Gastroesophageal sphincter (tissue), 4 donors: Measurements from ENCODE around the gene ERBB4. TPM values are rescaled to one million over a fixed set of nuclear protein-coding genes. Genes with fewer than 3 reads are reported as not detected.

Experiments used
- ATAC-seq: fragments of 150-250 bp; one replicate; pipeline ENCODE4 v1.9.1; 2016; ENCODE audit warnings: mild to moderate bottlenecking, moderate library complexity
- H3K27ac ChIP-seq, 4 donors: fragments of 200-600 bp; sonication (generic) in 3 of 4; 1 replicate in 3 of 4; 2 replicates in 1 of 4; pipeline ENCODE4 v1.5.1; 2016 to 2019
- H3K27me3 ChIP-seq: fragments of 200-600 bp; sonication (generic); one replicate; pipeline ENCODE4 v1.5.1; 2019
- H3K36me3 ChIP-seq, 2 donors: fragments of 200-600 bp; sonication (generic); one replicate each; pipeline ENCODE4 v1.5.1; 2019; ENCODE audit warnings: control low read depth in 1 of 2
- H3K4me1 ChIP-seq, 3 donors: fragments of 200-600 bp; sonication (generic); 1 replicate in 2 of 3; 2 replicates in 1 of 3; pipeline ENCODE4 v1.5.1; 2016 to 2019; ENCODE audit warnings: control low read depth in 2 of 3
- H3K4me3 ChIP-seq, 2 donors: fragments of 200-600 bp; sonication (generic); one replicate each; pipeline ENCODE4 v1.5.1; 2019; ENCODE audit warnings: mild to moderate bottlenecking in 1 of 2, moderate library complexity in 1 of 2
- H3K9me3 ChIP-seq, 3 donors: fragments of 200-600 bp; sonication (generic); one replicate each; pipeline ENCODE4 v1.5.1; 2017 to 2019; ENCODE audit warnings: control low read depth in 2 of 3
- EP300 ChIP-seq: sonication (generic); formaldehyde crosslinking; IDR thresholded peaks from one replicate; pipeline ENCODE4 v1.6.1; 2017; ENCODE audit warnings: antibody characterized with exemption, mild to moderate bottlenecking
- POLR2A ChIP-seq, 2 donors: fragments of 450-650 bp; IDR thresholded peaks; one replicate each; pipeline ENCODE4 v1.6.1; 2017; ENCODE audit warnings: antibody characterized with exemption in 2 of 2, mild to moderate bottlenecking in 2 of 2, moderate library complexity in 1 of 2
- POLR2AphosphoS5 ChIP-seq: sonication (generic); formaldehyde crosslinking; IDR thresholded peaks from one replicate; pipeline ENCODE4 v1.6.1; 2017; ENCODE audit warnings: antibody characterized with exemption
- WGBS, 2 donors: methylation state at CpG; one replicate each; pipeline ENCODE4 v1.1.5; 2018; ENCODE audit warnings: low coverage in 1 of 2; 5-methylcytosine and 5-hydroxymethylcytosine counted together
- total RNA-seq, 4 donors: library from RNA; depleted of rRNA; stranded (reverse); fragments of >200 nt; gene quantifications; one replicate each; pipeline ENCODE4 v1.1.0, GENCODE V29; 2016
- TF ChIP-seq, protein P1 (sequence below), 4 experiments: fragments of 200-600 bp in 2 of 4; fragments of 450-650 bp in 2 of 4; sonication (generic) in 1 of 4; IDR thresholded peaks; one replicate each; pipeline ENCODE4 v1.5.1; 2017 to 2019; ENCODE audit warnings: antibody characterized with exemption in 4 of 4, mild to moderate bottlenecking in 2 of 4, moderate library complexity in 2 of 4

ERBB4 gene
- total RNA-seq, 4 donors from 2014 or later, result 0.16 to 0.92 (median 0.50) TPM

DNA sequence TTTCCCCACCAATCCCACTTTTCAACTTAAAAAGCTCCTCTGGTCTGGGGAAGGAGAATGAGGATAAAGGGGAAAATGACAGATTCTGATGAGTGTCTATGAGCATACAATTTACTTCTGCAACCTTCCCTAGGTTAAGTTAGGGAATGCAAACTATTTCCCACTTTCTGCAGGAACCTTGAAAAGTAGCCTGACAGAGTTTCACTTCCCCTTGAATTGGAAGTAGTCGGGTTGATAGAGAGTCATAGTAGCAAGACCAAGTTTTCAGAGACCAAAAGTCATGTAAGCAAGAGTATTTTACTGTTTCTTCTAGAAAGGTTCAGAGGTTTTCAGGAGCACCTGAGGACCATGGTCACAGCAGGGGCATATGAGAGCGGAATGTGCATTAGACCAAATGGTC, 1167.1 kb downstream of the ERBB4 start:
- 85% methylated on average over 2 of the region's 2 CpGs; no CpG with 5 or more reads in 1 of the 2 donors for WGBS, 2 donors
- no peak overlapping the region for H3K4me3 ChIP-seq
- TF ChIP-seq EP300 (no peak), POLR2A (IDR thresholded peaks at IDR 0.05) (no peak), POLR2AphosphoS5 (no peak)
- TF ChIP-seq, protein P1, sequence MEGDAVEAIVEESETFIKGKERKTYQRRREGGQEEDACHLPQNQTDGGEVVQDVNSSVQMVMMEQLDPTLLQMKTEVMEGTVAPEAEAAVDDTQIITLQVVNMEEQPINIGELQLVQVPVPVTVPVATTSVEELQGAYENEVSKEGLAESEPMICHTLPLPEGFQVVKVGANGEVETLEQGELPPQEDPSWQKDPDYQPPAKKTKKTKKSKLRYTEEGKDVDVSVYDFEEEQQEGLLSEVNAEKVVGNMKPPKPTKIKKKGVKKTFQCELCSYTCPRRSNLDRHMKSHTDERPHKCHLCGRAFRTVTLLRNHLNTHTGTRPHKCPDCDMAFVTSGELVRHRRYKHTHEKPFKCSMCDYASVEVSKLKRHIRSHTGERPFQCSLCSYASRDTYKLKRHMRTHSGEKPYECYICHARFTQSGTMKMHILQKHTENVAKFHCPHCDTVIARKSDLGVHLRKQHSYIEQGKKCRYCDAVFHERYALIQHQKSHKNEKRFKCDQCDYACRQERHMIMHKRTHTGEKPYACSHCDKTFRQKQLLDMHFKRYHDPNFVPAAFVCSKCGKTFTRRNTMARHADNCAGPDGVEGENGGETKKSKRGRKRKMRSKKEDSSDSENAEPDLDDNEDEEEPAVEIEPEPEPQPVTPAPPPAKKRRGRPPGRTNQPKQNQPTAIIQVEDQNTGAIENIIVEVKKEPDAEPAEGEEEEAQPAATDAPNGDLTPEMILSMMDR (IDR thresholded peaks at IDR 0.05), result no peak

GRCh38 chr2:211368467-211368866, 1170.1 kb downstream of the ERBB4 start:
- no peak overlapping the region for H3K27ac ChIP-seq
- H3K4me3 ChIP-seq, result no peak overlapping the region
- H3K4me1 ChIP-seq, result no peaks in the 10 kb centered on the region
- H3K9me3 ChIP-seq, result no peaks in the 10 kb centered on the region
- TF ChIP-seq, protein P1 (IDR thresholded peaks at IDR 0.05), result no peak
- no peak for TF ChIP-seq POLR2A (IDR thresholded peaks at IDR 0.05)
- TF ChIP-seq POLR2AphosphoS5, result no peak
- no peak for TF ChIP-seq EP300
- 20 to 22% methylated on average over 1 of the region's 1 CpG for WGBS, 2 donors
- no peaks in the 10 kb centered on the region for H3K36me3 ChIP-seq
- no peak for ATAC-seq
- H3K27me3 ChIP-seq, result no peaks in the 10 kb centered on the region

More for the DNA sequence above, 1167.1 kb downstream of the ERBB4 start:
- Histone ChIP-seq H3K27ac (no peak overlapping the region), H3K4me1 (no peaks in the 10 kb centered on the region), H3K27me3 (no peaks in the 10 kb centered on the region), H3K9me3 (no peaks in the 10 kb centered on the region), H3K36me3 (no peaks in the 10 kb centered on the region)
- ATAC-seq, result no peak

GRCh38 chr2:211367711-211368110, 1170.9 kb downstream of the ERBB4 start:
- Histone ChIP-seq H3K27me3 (no peaks in the 10 kb centered on the region), H3K4me3 (no peak overlapping the region), H3K27ac (no peak overlapping the region), H3K4me1 (no peaks in the 10 kb centered on the region), H3K36me3 (no peaks in the 10 kb centered on the region), H3K9me3 (no peaks in the 10 kb centered on the region)
- WGBS, 2 donors, result 61 to 67% methylated on average over 4 of the region's 4 CpGs
- ATAC-seq, result no peak
- TF ChIP-seq POLR2A (IDR thresholded peaks at IDR 0.05) (no peak), POLR2AphosphoS5 (no peak), EP300 (no peak)
- TF ChIP-seq, protein P1 (IDR thresholded peaks at IDR 0.05), result no peak

DNA sequence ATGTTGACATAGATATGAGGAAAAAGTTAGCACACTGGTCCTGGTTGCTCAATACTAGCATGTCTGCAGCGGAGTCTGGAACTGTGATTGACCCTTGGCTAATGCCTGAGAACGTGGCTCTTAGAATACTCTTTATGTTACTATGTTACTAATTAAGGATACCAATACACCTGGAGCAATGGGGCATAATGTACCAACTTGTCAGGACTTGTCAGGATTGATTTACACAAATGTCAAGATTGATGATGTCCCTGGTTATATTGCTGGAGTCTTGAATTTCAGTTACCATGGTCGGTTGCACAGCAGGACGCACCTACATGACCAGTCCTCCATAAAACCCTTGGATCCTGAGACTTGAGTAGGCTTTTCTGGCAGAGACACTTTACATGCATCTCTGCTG, 1171.3 kb downstream of the ERBB4 start:
- H3K4me3 ChIP-seq, result no peak overlapping the region
- no peaks in the 10 kb centered on the region for H3K36me3 ChIP-seq
- ATAC-seq, result no peak
- no peaks in the 10 kb centered on the region for H3K9me3 ChIP-seq
- TF ChIP-seq, protein P1 (IDR thresholded peaks at IDR 0.05), result no peak
- TF ChIP-seq POLR2A (IDR thresholded peaks at IDR 0.05), result no peak
- TF ChIP-seq POLR2AphosphoS5, result no peak
- no peak for TF ChIP-seq EP300
- 68 to 86% methylated on average over 3 to 4 of the region's 4 CpGs for WGBS, 2 donors
- H3K4me1 ChIP-seq, result no peaks in the 10 kb centered on the region
- H3K27me3 ChIP-seq, result no peaks in the 10 kb centered on the region
- no peak overlapping the region for H3K27ac ChIP-seq

- H3K27ac ChIP-seq, result no peak overlapping the region
- H3K4me1 ChIP-seq, result no peaks in the 10 kb centered on the region
- ATAC-seq, result no peak
- no peak for TF ChIP-seq POLR2AphosphoS5
- no peak for TF ChIP-seq POLR2A (IDR thresholded peaks at IDR 0.05)
- TF ChIP-seq, protein P1 (IDR thresholded peaks at IDR 0.05), result no peak
- no peak for TF ChIP-seq EP300
- WGBS, 2 donors, result 67% methylated on average over 1 of the region's 1 CpG; no CpG with 5 or more reads in 1 of the 2 donors
- no peak overlapping the region for H3K4me3 ChIP-seq
- H3K27me3 ChIP-seq, result no peaks in the 10 kb centered on the region
- no peaks in the 10 kb centered on the region for H3K36me3 ChIP-seq
- no peaks in the 10 kb centered on the region for H3K9me3 ChIP-seq
These were observed 1173.7 kb downstream of the ERBB4 start for GRCh38 chr2:211364911-211365310.
